NCI-H510A (cell line): ENCODE results near the gene NOM1.
A peak's percentile ranks its signal among the peaks of the same experiment; 100 is the strongest.
"Not testable (repeated sequence)": the region's sequence is repeated elsewhere in the genome, so short reads cannot be mapped to it uniquely, and the experiment has no call there.

ENCODE experiments used
- DNase-seq: peaks from one replicate; lab custom pipeline; 2025; lab: John Stamatoyannopoulos, UW

The NOM1 gene

GRCh38 chr7:156949541-156950380 is at the start of gene NOM1:
Gene NOM1 (plus strand): TSS chr7:156949712. CDS start chr7:156949738, 26 bp downstream.
- peak; percentile 75 for DNase-seq

- DNase-seq: not testable (repeated sequence)
Observed at GRCh38 chr7:156900093-156900492, 49.4 kb upstream of the NOM1 start.

GRCh38 chr7:156903232-156903909 is 46.1 kb upstream of the NOM1 start:
- DNase-seq: no peak

GRCh38 chr7:156906200-156906649 is 43.3 kb upstream of the NOM1 start:
- no peak for DNase-seq

- no peak for DNase-seq
Observed at GRCh38 chr7:156907656-156908055, 41.9 kb upstream of the NOM1 start.

GRCh38 chr7:156909574-156910252 is 39.8 kb upstream of the NOM1 start:
- DNase-seq: not testable (repeated sequence)

GRCh38 chr7:156918635-156919034 is 30.9 kb upstream of the NOM1 start:
- DNase-seq: no peak

GRCh38 chr7:156919132-156919713 is 30.3 kb upstream of the NOM1 start:
- no peak for DNase-seq

GRCh38 chr7:156920076-156920475 is 29.4 kb upstream of the NOM1 start:
- no peak for DNase-seq

- not testable (repeated sequence) for DNase-seq
Observed at GRCh38 chr7:156920487-156921373, 28.8 kb upstream of the NOM1 start.

GRCh38 chr7:156922304-156922703 is 27.2 kb upstream of the NOM1 start:
- not testable (repeated sequence) for DNase-seq

GRCh38 chr7:156925821-156926220 is 23.7 kb upstream of the NOM1 start:
- DNase-seq: not testable (repeated sequence)

GRCh38 chr7:156927571-156928405 is 21.7 kb upstream of the NOM1 start:
- no peak for DNase-seq

- no peak for DNase-seq
Observed at GRCh38 chr7:156928406-156928747, 21.1 kb upstream of the NOM1 start.

- no peak for DNase-seq
Observed at GRCh38 chr7:156929789-156930539, 19.5 kb upstream of the NOM1 start.

GRCh38 chr7:156932006-156932405 is 17.5 kb upstream of the NOM1 start:
- no peak for DNase-seq

GRCh38 chr7:156935250-156935649 is 14.3 kb upstream of the NOM1 start:
- no peak for DNase-seq

- DNase-seq: not testable (repeated sequence)
Observed at GRCh38 chr7:156936766-156937165, 12.7 kb upstream of the NOM1 start.

- DNase-seq: no peak
Observed at GRCh38 chr7:156940421-156941122, 8.9 kb upstream of the NOM1 start.
